HG03139 (cell line): ENCODE data around the gene GPHN.
A peak's percentile ranks its signal among the peaks of the same experiment; 100 is the strongest.

Experiments used
- ATAC-seq: cut with Tn5 transposase; IDR thresholded peaks from one replicate; pipeline ENCODE4 v1.9.1; 2021; ENCODE audit not compliant: unreplicated experiment

GPHN gene

GRCh38 chr14:66507722-66508546 is at the start of gene GPHN:
TSS of gene GPHN (plus strand) at chr14:66508147.
- ATAC-seq: peak; percentile 76

DNA sequence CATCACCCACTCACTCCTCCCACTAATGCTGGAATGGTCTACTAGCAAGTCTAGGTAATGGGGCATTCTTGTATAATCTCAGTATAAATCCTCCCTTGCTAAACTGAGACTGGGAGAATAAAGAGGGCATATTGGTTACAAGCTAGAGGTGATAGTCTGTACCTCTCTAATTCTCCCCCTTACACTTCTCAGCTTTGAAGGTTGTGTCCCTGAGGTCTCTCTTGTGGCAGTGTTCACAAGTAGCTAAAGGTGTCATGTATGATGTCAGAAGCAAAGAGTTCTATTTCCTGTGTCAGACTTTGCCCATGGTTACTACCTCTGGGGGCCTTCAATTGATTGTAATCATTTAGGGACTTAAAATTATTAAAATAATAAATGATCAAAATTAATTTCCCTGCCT is 48.3 kb upstream of the GPHN start:
- no peak for ATAC-seq

- no peak for ATAC-seq
Observed at GRCh38 chr14:66464261-66464660, 43.7 kb upstream of the GPHN start.

DNA sequence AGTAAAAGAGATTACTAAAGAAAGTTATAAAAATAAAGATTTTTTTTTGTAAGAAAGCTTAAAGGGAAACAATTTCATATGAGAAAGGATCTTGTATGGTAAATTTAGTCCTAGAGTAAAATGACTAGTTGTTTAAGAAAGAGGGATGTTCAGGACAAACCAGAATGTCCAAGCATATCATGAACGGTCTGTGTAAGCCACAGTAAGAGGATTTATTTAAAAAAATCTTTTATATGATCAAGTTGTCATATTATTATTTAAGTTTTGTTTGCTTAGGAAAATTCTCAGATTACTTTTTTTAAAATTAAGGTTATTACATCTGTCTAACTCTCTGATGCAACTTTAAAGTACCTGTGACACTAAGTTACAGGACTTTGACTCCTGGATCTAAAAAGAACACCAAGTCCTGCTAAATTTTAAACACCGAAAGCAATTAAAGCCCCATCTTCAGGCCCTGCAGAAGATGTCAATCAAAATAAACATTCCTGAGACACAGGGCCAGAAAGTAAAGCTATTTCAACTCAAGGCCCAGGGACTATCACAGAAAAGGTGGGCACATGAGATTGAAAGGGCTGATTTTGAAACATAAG is 39.1 kb upstream of the GPHN start:
- ATAC-seq: no peak

DNA sequence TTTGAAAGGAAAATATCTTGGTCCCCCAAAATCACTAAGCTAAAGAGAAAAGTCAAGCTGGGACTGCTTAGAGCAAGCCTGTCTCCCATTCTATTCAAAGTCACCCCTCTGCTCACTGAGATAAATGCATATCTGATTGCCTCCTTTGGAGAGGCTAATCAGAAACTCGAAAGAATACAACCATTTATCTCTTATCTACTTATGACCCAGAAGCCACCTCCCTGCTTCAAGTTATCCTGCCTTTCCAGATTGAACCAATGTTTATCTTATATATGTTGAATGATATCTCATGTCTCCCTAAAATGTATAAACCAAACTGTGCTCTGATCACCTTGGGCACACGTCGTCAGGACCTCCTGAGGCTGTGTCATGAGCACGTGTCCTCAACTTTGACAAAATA is 36.4 kb upstream of the GPHN start:
- ATAC-seq: no peak

DNA sequence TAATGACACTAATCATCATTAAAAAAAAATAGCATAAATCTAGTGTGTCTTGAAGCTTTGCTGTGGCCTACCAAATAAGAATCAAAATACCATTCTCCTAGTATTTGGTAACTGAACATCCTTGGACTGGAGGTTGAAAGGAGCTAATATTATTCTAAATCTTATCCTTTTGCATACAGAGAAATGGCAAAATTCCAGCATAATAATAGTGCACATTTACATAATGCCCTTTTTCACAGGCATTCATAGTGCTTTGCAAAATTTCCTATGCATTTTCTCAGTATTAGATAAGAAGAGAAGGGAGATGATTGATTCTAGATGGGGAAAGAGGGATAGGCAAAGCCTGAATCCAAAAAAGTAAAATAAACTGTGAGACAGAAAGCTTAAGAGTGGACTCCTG is 35.7 kb upstream of the GPHN start:
- ATAC-seq: no peak

GRCh38 chr14:66473223-66473622 is 34.7 kb upstream of the GPHN start:
- no peak for ATAC-seq

GRCh38 chr14:66476964-66477363 is 31.0 kb upstream of the GPHN start:
- no peak for ATAC-seq

DNA sequence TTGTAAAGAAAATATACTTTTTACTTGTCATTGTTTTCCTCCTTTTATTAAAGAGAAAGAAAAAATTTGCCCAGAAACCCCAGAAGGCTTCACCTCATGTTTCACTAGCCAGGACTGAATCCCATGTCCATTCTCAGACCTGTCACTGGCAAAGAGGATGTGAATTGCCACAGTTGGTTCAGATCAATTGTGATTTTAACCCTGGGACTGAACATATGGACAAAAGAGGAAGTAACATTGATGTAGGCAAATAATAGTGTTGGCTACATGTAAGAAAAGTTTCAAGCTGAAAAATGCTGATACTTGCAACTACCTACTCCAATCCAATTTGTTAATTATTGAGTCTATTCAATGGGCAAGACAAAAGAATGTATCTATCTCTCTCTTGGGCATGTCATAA is 30.4 kb upstream of the GPHN start:
- no peak for ATAC-seq

DNA sequence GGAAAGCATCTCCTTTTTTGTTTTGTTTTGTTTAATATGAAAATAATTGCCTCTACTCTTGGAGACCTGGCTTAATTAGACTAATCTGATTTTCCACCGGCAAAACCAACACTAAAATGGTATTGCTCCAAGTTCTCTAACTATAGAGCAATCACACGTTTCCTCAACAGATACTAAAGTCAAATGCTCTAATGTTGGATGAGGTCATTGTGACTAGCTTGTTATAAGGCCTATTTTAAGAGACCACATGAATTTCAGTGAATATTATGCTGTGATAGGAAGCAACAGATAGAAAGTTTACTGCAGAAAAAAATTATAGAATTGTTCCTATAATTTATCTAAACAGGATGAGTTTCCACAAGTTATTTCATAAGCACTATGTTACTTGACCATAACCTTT is 25.1 kb upstream of the GPHN start:
- ATAC-seq: no peak

DNA sequence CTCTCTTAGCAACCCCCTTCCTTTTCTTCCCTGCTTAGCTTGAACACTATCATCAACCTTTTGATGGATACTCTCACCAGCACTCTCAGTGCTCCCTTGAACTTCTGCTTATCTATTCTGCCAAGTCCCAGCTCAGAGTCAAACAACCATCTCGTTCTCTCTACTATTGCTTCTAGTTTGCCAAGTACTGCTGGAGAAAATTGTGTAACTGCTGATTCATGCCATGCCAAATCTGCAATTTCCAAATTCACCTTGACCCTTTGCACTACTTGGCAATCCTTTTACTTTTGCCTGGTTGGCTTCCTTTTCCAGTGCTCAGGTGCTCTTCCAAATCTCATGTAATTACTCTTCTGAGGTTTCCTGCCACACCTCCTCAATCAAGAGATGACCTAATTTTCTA is 24.6 kb upstream of the GPHN start:
- no peak for ATAC-seq

DNA sequence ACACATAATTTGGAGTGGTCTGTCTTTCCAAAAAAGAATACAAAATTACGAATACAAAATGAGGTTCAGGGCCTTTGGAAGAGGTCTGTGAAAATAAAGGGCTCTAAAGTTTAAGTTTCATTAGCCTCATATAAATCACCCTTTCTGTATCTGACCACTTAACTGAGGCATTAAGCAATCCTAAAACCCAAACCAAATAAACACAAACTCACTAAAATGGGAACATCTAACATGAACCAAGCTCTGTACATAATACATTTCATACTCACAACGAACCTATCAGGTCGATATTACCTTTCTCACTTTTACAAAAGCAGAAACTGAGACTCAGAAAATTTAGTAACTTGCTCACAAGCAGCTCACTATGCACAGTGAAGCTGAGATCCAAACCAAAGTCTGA is 22.9 kb upstream of the GPHN start:
- ATAC-seq: no peak

GRCh38 chr14:66485910-66486421 is 22.0 kb upstream of the GPHN start, which contains the start of gene CCDC196:
TSS of gene CCDC196 (plus strand) at chr14:66486371. CDS start at chr14:66486503, 132 bp downstream.
- ATAC-seq: no peak

- ATAC-seq: no peak
Observed at GRCh38 chr14:66487164-66487563, 20.8 kb upstream of the GPHN start.

DNA sequence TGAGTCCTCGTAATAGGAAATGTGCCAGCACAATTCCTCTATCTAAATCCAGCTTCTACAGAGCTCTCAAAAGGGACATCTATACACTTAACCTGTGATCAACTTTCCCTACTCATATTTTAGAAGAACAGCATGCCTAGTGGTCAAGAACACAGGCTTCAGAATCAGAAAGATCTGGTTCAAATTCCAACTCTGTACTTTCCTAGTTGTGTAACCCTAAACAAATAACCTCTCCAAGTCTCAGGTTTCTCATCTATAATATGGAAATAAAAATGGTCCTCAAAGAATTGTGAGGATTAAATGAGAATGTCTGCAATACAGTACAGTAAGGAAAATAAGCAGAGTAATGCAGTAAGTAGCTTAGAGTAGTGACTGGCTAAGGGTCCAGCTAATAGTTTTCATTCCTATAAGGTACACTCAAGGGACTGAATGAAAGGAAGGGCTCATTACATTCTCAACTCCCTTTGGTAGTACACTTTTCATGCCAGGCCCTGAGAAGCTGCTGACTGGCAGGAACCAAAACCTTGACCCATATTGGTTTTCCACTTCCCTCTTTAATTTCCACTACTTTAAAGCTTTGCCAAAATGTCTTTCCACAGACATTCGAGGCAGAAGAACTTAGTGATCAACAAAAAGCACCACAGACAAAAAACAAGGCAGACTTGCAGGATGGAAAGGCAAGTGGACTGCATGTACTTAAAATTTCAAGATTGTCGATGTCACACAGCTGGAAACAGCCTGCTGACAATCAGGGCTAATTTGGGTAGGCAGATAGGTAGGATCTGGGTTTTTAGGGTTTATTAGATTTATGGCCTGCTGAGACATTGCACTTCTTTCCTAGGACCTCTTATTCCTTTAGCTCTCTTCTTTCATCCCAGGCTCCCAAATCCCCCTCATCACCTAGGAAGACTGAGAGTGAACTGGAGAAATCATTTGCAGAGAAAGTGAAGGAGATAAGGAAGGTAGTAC is 17.5 kb upstream of the GPHN start:
- no peak for ATAC-seq

DNA sequence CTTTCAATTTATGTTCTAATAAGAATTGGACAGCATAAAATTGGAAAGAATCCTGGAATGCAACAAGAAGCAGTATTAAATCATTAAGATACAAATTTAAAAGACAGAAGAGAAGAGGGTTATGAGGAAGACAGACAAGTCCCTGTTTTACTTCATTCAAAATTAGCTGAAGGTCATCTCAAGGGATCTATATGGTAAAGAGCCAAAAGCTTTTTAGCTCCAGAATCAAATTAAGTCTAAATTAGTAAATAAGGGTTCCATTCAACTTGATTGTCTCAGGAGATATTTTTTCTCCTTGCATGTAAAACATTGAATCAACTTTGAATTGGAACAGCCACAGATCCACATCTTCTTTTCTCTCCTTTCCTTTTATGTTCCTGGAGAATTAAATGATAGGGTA is 14.2 kb upstream of the GPHN start:
- ATAC-seq: no peak

DNA sequence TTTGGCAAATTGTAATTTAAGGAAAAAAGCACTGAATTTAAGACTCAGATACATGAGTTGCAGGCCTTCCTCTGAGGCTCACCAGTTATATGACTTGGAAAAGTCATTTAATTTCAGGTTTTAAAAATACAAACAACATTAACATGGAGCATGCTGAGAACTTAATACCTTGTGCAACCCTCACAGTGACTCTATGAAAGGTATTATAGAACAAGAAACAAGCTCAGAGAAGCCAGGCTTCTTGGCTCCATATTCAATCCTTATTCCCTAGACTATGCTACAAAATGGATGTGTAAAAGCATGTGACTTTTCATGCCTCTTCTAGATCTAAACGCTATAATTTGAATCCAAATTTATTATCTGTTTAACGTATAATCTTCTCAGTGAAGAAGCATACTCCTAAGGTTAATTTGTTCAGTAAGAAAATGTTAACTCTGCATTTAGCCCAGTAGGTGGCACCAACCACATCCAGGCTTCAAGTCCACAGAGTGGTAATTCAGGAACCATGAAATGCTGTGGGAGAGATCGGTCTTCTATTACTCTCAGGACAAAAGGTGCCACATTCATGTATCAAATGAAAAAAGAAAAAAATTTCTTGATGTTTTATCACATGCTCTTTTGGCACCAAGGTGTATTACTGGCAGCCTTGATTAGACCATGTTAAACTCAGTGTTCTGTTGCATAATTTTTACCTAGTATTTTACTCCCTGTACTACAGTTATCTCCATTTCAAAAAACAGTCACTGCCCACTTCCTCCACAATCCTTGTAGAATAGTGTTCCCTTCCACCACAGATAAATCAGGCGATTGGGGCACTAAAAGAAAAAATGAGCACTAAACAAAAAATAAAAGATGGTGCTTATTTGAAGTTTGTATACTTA is 12.5 kb upstream of the GPHN start:
- peak; percentile 63 for ATAC-seq

DNA sequence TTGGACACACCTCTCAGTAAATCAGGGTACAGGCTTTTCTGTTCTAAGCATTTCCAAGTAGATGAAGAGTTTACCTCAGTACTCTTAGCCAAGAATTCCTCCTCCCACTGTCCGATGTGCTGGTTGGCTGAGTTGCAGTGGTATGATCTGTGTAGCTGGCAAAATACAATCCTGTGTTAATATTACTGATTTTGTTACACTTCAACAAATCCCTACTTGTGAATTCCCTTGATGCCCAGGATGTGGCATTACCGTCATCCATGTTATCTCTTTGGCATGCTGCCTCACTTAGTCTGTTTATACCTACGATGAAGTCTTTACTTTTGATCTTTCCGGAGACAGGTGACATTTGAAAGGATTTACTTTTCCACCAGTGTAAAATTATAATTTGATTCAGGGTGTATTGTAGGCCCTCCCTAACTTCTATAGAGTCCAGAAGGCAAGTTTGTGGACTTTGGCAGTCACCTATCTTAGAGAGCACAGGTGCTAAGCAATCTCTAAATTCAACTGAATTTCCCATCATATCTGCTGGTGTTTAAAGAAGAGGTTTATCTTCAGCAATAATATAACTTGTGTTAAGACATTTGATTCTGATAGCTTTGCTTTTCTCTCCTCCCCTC is 11.6 kb upstream of the GPHN start:
- ATAC-seq: no peak

DNA sequence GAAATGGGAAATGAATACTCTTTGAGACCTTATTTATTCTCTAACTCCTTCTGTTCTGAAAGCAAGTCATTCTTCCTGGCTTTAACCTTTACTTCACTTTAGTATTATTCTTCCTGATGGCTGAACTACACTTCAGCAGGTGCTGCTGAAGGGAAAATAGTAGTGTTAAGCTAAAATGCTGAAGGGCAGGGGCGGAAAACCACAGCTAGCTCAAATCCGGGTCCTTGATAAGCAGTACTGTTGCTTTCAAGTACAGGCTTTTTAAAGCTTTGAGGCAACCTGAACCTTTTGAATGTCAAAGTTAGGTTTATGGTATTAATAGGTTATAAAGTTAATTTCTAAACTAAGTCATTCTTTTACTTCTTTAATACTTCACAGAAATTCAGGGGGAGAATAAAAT is 11.0 kb upstream of the GPHN start:
- no peak for ATAC-seq

DNA sequence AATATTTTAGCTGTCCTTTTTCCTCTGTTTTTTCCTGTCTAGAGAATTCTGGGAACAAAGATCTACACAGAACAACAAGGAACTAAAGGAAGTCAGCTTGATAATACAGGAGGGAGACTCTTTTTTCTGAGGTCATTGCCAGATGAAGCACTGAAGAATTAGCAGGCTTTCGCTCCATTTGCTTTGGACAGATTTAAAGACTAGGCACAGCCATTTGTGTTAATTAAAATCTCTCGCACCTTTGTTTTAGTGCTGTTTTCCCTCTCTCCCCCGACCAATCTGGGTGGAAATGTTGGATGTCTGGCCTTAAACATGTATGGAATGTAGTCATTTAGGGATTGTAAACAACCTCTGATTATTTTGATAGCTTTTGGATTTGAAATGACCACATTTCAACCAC is 9.6 kb upstream of the GPHN start:
- ATAC-seq: no peak
